GM23248 (cell line): ENCODE measurements around the gene ATR. TPM values are rescaled to one million over a fixed set of nuclear protein-coding genes. Genes with fewer than 3 reads are reported as not detected.

Experiments
- DNase-seq: peaks from one replicate; pipeline ENCODE4 v3.0.0-alpha.2; 2015
- H2AFZ ChIP-seq: fragments of 200-600 bp; sonication (generic); 2 replicates; pipeline ENCODE4 v1.6.1; 2016; ENCODE audit warnings: antibody characterized with exemption
- H3F3A ChIP-seq: fragments of 200-600 bp; sonication (generic); 2 replicates; pipeline ENCODE4 v1.6.1; 2016; ENCODE audit warnings: mild to moderate bottlenecking, antibody characterized with exemption, mixed run types; ENCODE audit not compliant: insufficient read depth
- H3K27ac ChIP-seq: fragments of 200-600 bp; sonication (generic); 2 replicates; pipeline ENCODE4 v1.5.1; 2016; ENCODE audit warnings: mild to moderate bottlenecking
- H3K27me3 ChIP-seq: fragments of 200-600 bp; sonication (generic); replicated peaks from 2 replicates; pipeline ENCODE4 v1.6.1; 2016; ENCODE audit warnings: mild to moderate bottlenecking; ENCODE audit not compliant: insufficient read depth
- H3K36me3 ChIP-seq: fragments of 200-600 bp; sonication (generic); 2 replicates; pipeline ENCODE4 v1.6.1; 2016; ENCODE audit warnings: low read depth, mild to moderate bottlenecking
- H3K4me1 ChIP-seq: fragments of 200-600 bp; sonication (generic); 2 replicates; pipeline ENCODE4 v1.6.1; 2016; ENCODE audit warnings: mild to moderate bottlenecking; ENCODE audit not compliant: insufficient read depth
- H3K4me2 ChIP-seq: fragments of 200-600 bp; sonication (generic); one replicate; pipeline ENCODE4 v1.6.1; 2016; ENCODE audit warnings: mild to moderate bottlenecking; ENCODE audit not compliant: unreplicated experiment
- H3K4me3 ChIP-seq: fragments of 200-600 bp; sonication (generic); 2 replicates; pipeline ENCODE4 v1.5.1; 2016; ENCODE audit warnings: mild to moderate bottlenecking
- H3K79me2 ChIP-seq: fragments of 200-600 bp; sonication (generic); 2 replicates; pipeline ENCODE4 v1.6.1; 2016; ENCODE audit warnings: mild to moderate bottlenecking; ENCODE audit not compliant: insufficient read depth
- H3K9ac ChIP-seq: fragments of 200-600 bp; sonication (generic); 2 replicates; pipeline ENCODE4 v1.6.1; 2016; ENCODE audit warnings: mild to moderate bottlenecking
- H3K9me2 ChIP-seq: fragments of 200-600 bp; sonication (generic); 2 replicates; pipeline ENCODE4 v1.6.1; 2016; ENCODE audit warnings: mixed run types, mild to moderate bottlenecking, moderate library complexity; ENCODE audit not compliant: insufficient read depth
- H3K9me3 ChIP-seq: fragments of 200-600 bp; sonication (generic); one replicate; pipeline ENCODE4 v1.6.1; 2017; ENCODE audit warnings: low read depth
- H4K20me1 ChIP-seq: fragments of 200-600 bp; sonication (generic); 2 replicates; pipeline ENCODE4 v1.6.0; 2016; ENCODE audit not compliant: insufficient read depth
- EZH2 ChIP-seq: fragments of 200-600 bp; sonication (generic); IDR thresholded peaks from 2 replicates; pipeline ENCODE4 v1.6.1; 2018; ENCODE audit warnings: antibody characterized with exemption, mild to moderate bottlenecking; ENCODE audit not compliant: insufficient read depth, poor library complexity, severe bottlenecking
- EZH2phosphoT487 ChIP-seq: fragments of 200-600 bp; sonication (generic); IDR thresholded peaks from 2 replicates; pipeline ENCODE4 v1.6.1; 2018; ENCODE audit warnings: antibody characterized with exemption, moderate library complexity, mild to moderate bottlenecking, low read depth; ENCODE audit not compliant: insufficient read depth
- WGBS, 2 experiments: methylation state at CpG; one replicate each; pipeline ENCODE4 v1.1.6; 2015 to 2017; ENCODE audit warnings: low lambda C conversion rate in 2 of 2, low coverage in 1 of 2; ENCODE audit errors: missing lambda C conversion rate in 2 of 2; 5-methylcytosine and 5-hydroxymethylcytosine counted together
- in situ Hi-C: fragments of 300-500 bp; cut with MboI; formaldehyde crosslinking; loops from 2 replicates; pipeline ENCODE4 v1.15.0; 2020
- polyA plus RNA-seq: library from polyadenylated mRNA; unstranded; fragments of >200 nt; fragmentation: Nextera tagmentation; extraction: Ambion mirVana; gene quantifications from 2 replicates; pipeline ENCODE4 v1.2.1, GENCODE V29; 2016
- total RNA-seq: library from RNA; depleted of rRNA; stranded (reverse); fragments of >200 nt; shearing (Covaris generic); gene quantifications from 2 replicates; pipeline ENCODE4 v1.2.3, GENCODE V29; 2014

The ATR gene
- total and polyA plus RNA-seq, 2 experiments from 2014 or later = 15.1 to 28.3 TPM

- H3K9me3 ChIP-seq = no peaks in the 10 kb centered on the region
- no peak overlapping the region for H3K9ac ChIP-seq
- DNase-seq = no peak
- H3K4me2 ChIP-seq = no peak overlapping the region
- H3K36me3 ChIP-seq = no peaks in the 10 kb centered on the region
- no peaks in the 10 kb centered on the region for H3K27me3 ChIP-seq
- H3K79me2 ChIP-seq = no peaks in the 10 kb centered on the region
- in situ Hi-C loops = no loop called here
- 76 to 79% methylated on average over 13 of the region's 13 CpGs for WGBS, 2 experiments
- H3K4me3 ChIP-seq = no peak overlapping the region
- TF ChIP-seq EZH2 = no peak
- TF ChIP-seq EZH2phosphoT487 = no peak
- H2AFZ ChIP-seq = no peak overlapping the region
- no peaks in the 10 kb centered on the region for H3K4me1 ChIP-seq
- no peaks in the 10 kb centered on the region for H3K9me2 ChIP-seq
- no peaks in the 10 kb centered on the region for H4K20me1 ChIP-seq
- no peaks in the 10 kb centered on the region for H3F3A ChIP-seq
- H3K27ac ChIP-seq = no peak overlapping the region
Measured at GRCh38 chr3:142602619-142603385, 24.3 kb upstream of the ATR start.

- DNase-seq = no peak
- H3K27ac ChIP-seq = no peak overlapping the region
- H3K79me2 ChIP-seq = no peaks in the 10 kb centered on the region
- H3K9me2 ChIP-seq = no peaks in the 10 kb centered on the region
- H3K27me3 ChIP-seq = no peaks in the 10 kb centered on the region
- no peaks in the 10 kb centered on the region for H3K36me3 ChIP-seq
- H3K9ac ChIP-seq = no peak overlapping the region
- H3K4me3 ChIP-seq = no peak overlapping the region
- no peak overlapping the region for H2AFZ ChIP-seq
- WGBS, 2 experiments = 69 to 77% methylated on average over 4 of the region's 4 CpGs
- no peaks in the 10 kb centered on the region for H3F3A ChIP-seq
- TF ChIP-seq EZH2phosphoT487 (no peak), EZH2 (no peak)
- no peak overlapping the region for H3K4me2 ChIP-seq
- H3K9me3 ChIP-seq = no peaks in the 10 kb centered on the region
- H3K4me1 ChIP-seq = no peaks in the 10 kb centered on the region
- no peaks in the 10 kb centered on the region for H4K20me1 ChIP-seq
- in situ Hi-C loops = no loop called here
Measured at GRCh38 chr3:142601713-142602112, 23.2 kb upstream of the ATR start.

- Histone ChIP-seq H2AFZ (no peak overlapping the region), H4K20me1 (no peaks in the 10 kb centered on the region), H3K36me3 (no peaks in the 10 kb centered on the region), H3K79me2 (no peaks in the 10 kb centered on the region), H3K9me3 (no peaks in the 10 kb centered on the region), H3K4me1 (no peaks in the 10 kb centered on the region), H3K4me3 (no peak overlapping the region), H3K27me3 (no peaks in the 10 kb centered on the region), H3K27ac (no peak overlapping the region), H3K9me2 (no peaks in the 10 kb centered on the region), H3K4me2 (no peak overlapping the region), H3K9ac (no peak overlapping the region), H3F3A (no peaks in the 10 kb centered on the region)
- WGBS, 2 experiments = 64 to 75% methylated on average over 3 of the region's 3 CpGs
- in situ Hi-C loops = loop anchor here (10.0 kb wide), 1 partner anchor 217 kb away; no protein-coding TSS in a partner anchor
- TF ChIP-seq EZH2 (no peak), EZH2phosphoT487 (no peak)
- DNase-seq = no peak
Measured at GRCh38 chr3:142597906-142598305, 19.4 kb upstream of the ATR start.

- peak overlapping the region; percentile 93 for H2AFZ ChIP-seq
- H3K9me2 ChIP-seq = no peaks in the 10 kb centered on the region
- no peak overlapping the region for H3K27ac ChIP-seq
- peak overlapping the region; percentile 86 for H3K4me2 ChIP-seq
- no peaks in the 10 kb centered on the region for H3K27me3 ChIP-seq
- peak overlapping the region; percentile 81 for H3K4me3 ChIP-seq
- H3K9ac ChIP-seq = peak overlapping the region; percentile 57
- H3F3A ChIP-seq = no peaks in the 10 kb centered on the region
- no peaks in the 10 kb centered on the region for H3K9me3 ChIP-seq
- TF ChIP-seq EZH2 (no peak), EZH2phosphoT487 (no peak)
- no peaks in the 10 kb centered on the region for H3K36me3 ChIP-seq
- no peaks in the 10 kb centered on the region for H4K20me1 ChIP-seq
- no peak for DNase-seq
- no peaks in the 10 kb centered on the region for H3K79me2 ChIP-seq
- WGBS, 2 experiments = 8 to 16% methylated on average over 5 of the region's 5 CpGs
- in situ Hi-C loops = loop anchor here (10.0 kb wide), 1 partner anchor 218 kb away; no protein-coding TSS in a partner anchor
- no peaks in the 10 kb centered on the region for H3K4me1 ChIP-seq
Measured at GRCh38 chr3:142596726-142597088, 18.2 kb upstream of the ATR start.
